ENCODE measurements around the gene TBC1D32.

TBC1D32 gene

GRCh38 chr6:121235386-121235785 is 98.9 kb downstream of the TBC1D32 start:
- Histone ChIP-seq H3K23ac (ENCODE audit: low read length) (no peak overlapping the region), H3K9ac (ENCODE audit: low read length) (no peak overlapping the region), H3K79me1 (ENCODE audit: low read length) (no peaks in the 10 kb centered on the region), H3K4me2 (ENCODE audit: low read length) (no peak overlapping the region), H2BK12ac (ENCODE audit: low read length) (no peak overlapping the region), H3K18ac (ENCODE audit: low read length) (no peak overlapping the region), H2BK5ac (ENCODE audit: low read depth, low read length, poor library complexity) (no peak overlapping the region), H2BK120ac (ENCODE audit: insufficient read depth, low read length, poor library complexity) (no peak overlapping the region), H3K4me1 (ENCODE audit: control insufficient read depth in 1 of 2, insufficient read depth in 2 of 2, low read length in 2 of 2) (no peaks in the 10 kb centered on the region), H3K9me3 (ENCODE audit: insufficient read depth, low read depth, low read length) (no peaks in the 10 kb centered on the region), H2AFZ (ENCODE audit: insufficient read depth, low read length, poor library complexity) (no peak overlapping the region), H3K4me3 (ENCODE audit: low read depth, low read length) (no peak overlapping the region), H3K14ac (ENCODE audit: low read length) (no peak overlapping the region), H3K27ac (ENCODE audit: low read depth, low read length) (no peak overlapping the region), H4K91ac (ENCODE audit: low read depth, low read length) (no peak overlapping the region), H3K4ac (ENCODE audit: low read depth, low read length) (no peak overlapping the region), H4K8ac (ENCODE audit: low read depth, low read length) (no peak overlapping the region), H3K36me3 (ENCODE audit: control insufficient read depth in 1 of 2, insufficient read depth in 2 of 2, low read length in 2 of 2) (no peaks in the 10 kb centered on the region), H4K12ac (ENCODE audit: low read depth, low read length) (no peak overlapping the region), H3K27me3 (ENCODE audit: insufficient read depth, low read length) (no peaks in the 10 kb centered on the region), H2AK5ac (ENCODE audit: low read length) (no peak overlapping the region), H3K79me2 (ENCODE audit: control insufficient read depth, insufficient read depth, low read length, poor library complexity) (no peaks in the 10 kb centered on the region)
- WGBS (ENCODE audit: extremely low coverage, insufficient coverage, insufficient read length) = no CpG with 5 or more reads among the region's 3 CpGs
- DNase-seq = no peak

GRCh38 chr6:121223930-121224329 is 110.3 kb downstream of the TBC1D32 start:
- Histone ChIP-seq H2BK120ac (ENCODE audit: insufficient read depth, low read length, poor library complexity) (no peak overlapping the region), H2AK5ac (ENCODE audit: low read length) (no peak overlapping the region), H3K23ac (ENCODE audit: low read length) (no peak overlapping the region), H3K27me3 (ENCODE audit: insufficient read depth, low read length) (no peaks in the 10 kb centered on the region), H3K4me1 (ENCODE audit: control insufficient read depth in 1 of 2, insufficient read depth in 2 of 2, low read length in 2 of 2) (no peaks in the 10 kb centered on the region), H4K12ac (ENCODE audit: low read depth, low read length) (no peak overlapping the region), H4K91ac (ENCODE audit: low read depth, low read length) (no peak overlapping the region), H3K27ac (ENCODE audit: low read depth, low read length) (no peak overlapping the region), H3K9me3 (ENCODE audit: insufficient read depth, low read depth, low read length) (no peaks in the 10 kb centered on the region), H2BK12ac (ENCODE audit: low read length) (no peak overlapping the region), H3K4me3 (ENCODE audit: low read depth, low read length) (no peak overlapping the region), H4K8ac (ENCODE audit: low read depth, low read length) (no peak overlapping the region), H3K9ac (ENCODE audit: low read length) (no peak overlapping the region), H3K14ac (ENCODE audit: low read length) (no peak overlapping the region), H3K79me2 (ENCODE audit: control insufficient read depth, insufficient read depth, low read length, poor library complexity) (no peaks in the 10 kb centered on the region), H3K18ac (ENCODE audit: low read length) (no peak overlapping the region), H2AFZ (ENCODE audit: insufficient read depth, low read length, poor library complexity) (no peak overlapping the region), H2BK5ac (ENCODE audit: low read depth, low read length, poor library complexity) (no peak overlapping the region), H3K4me2 (ENCODE audit: low read length) (no peak overlapping the region), H3K79me1 (ENCODE audit: low read length) (no peaks in the 10 kb centered on the region), H3K4ac (ENCODE audit: low read depth, low read length) (no peak overlapping the region), H3K36me3 (ENCODE audit: control insufficient read depth in 1 of 2, insufficient read depth in 2 of 2, low read length in 2 of 2) (no peaks in the 10 kb centered on the region)
- no CpG with 5 or more reads among the region's 2 CpGs for WGBS (ENCODE audit: extremely low coverage, insufficient coverage, insufficient read length)
- DNase-seq = no peak

GRCh38 chr6:121223212-121223611 is 111.1 kb downstream of the TBC1D32 start:
- Histone ChIP-seq H3K36me3 (ENCODE audit: control insufficient read depth in 1 of 2, insufficient read depth in 2 of 2, low read length in 2 of 2) (no peaks in the 10 kb centered on the region), H3K23ac (ENCODE audit: low read length) (no peak overlapping the region), H3K27ac (ENCODE audit: low read depth, low read length) (no peak overlapping the region), H3K79me1 (ENCODE audit: low read length) (no peaks in the 10 kb centered on the region), H3K4me2 (ENCODE audit: low read length) (no peak overlapping the region), H4K12ac (ENCODE audit: low read depth, low read length) (no peak overlapping the region), H2BK5ac (ENCODE audit: low read depth, low read length, poor library complexity) (no peak overlapping the region), H3K4me1 (ENCODE audit: control insufficient read depth in 1 of 2, insufficient read depth in 2 of 2, low read length in 2 of 2) (no peaks in the 10 kb centered on the region), H2BK120ac (ENCODE audit: insufficient read depth, low read length, poor library complexity) (no peak overlapping the region), H3K4ac (ENCODE audit: low read depth, low read length) (no peak overlapping the region), H3K9ac (ENCODE audit: low read length) (no peak overlapping the region), H4K8ac (ENCODE audit: low read depth, low read length) (no peak overlapping the region), H2AFZ (ENCODE audit: insufficient read depth, low read length, poor library complexity) (no peak overlapping the region), H3K9me3 (ENCODE audit: insufficient read depth, low read depth, low read length) (no peaks in the 10 kb centered on the region), H2BK12ac (ENCODE audit: low read length) (no peak overlapping the region), H2AK5ac (ENCODE audit: low read length) (no peak overlapping the region), H3K14ac (ENCODE audit: low read length) (no peak overlapping the region), H3K27me3 (ENCODE audit: insufficient read depth, low read length) (no peaks in the 10 kb centered on the region), H3K4me3 (ENCODE audit: low read depth, low read length) (no peak overlapping the region), H3K18ac (ENCODE audit: low read length) (no peak overlapping the region), H4K91ac (ENCODE audit: low read depth, low read length) (no peak overlapping the region), H3K79me2 (ENCODE audit: control insufficient read depth, insufficient read depth, low read length, poor library complexity) (no peaks in the 10 kb centered on the region)
- no CpG with 5 or more reads among the region's 2 CpGs for WGBS (ENCODE audit: extremely low coverage, insufficient coverage, insufficient read length)
- DNase-seq = no peak

- Histone ChIP-seq H3K36me3 (ENCODE audit: control insufficient read depth in 1 of 2, insufficient read depth in 2 of 2, low read length in 2 of 2) (no peaks in the 10 kb centered on the region), H3K9me3 (ENCODE audit: insufficient read depth, low read depth, low read length) (no peaks in the 10 kb centered on the region), H3K14ac (ENCODE audit: low read length) (no peak overlapping the region), H4K12ac (ENCODE audit: low read depth, low read length) (no peak overlapping the region), H4K8ac (ENCODE audit: low read depth, low read length) (no peak overlapping the region), H3K79me2 (ENCODE audit: control insufficient read depth, insufficient read depth, low read length, poor library complexity) (no peaks in the 10 kb centered on the region), H3K23ac (ENCODE audit: low read length) (no peak overlapping the region), H4K91ac (ENCODE audit: low read depth, low read length) (no peak overlapping the region), H3K4me3 (ENCODE audit: low read depth, low read length) (no peak overlapping the region), H3K27ac (ENCODE audit: low read depth, low read length) (no peak overlapping the region), H3K4me2 (ENCODE audit: low read length) (no peak overlapping the region), H3K18ac (ENCODE audit: low read length) (no peak overlapping the region), H2AK5ac (ENCODE audit: low read length) (no peak overlapping the region), H3K27me3 (ENCODE audit: insufficient read depth, low read length) (no peaks in the 10 kb centered on the region), H2BK12ac (ENCODE audit: low read length) (no peak overlapping the region), H3K4ac (ENCODE audit: low read depth, low read length) (no peak overlapping the region), H2BK5ac (ENCODE audit: low read depth, low read length, poor library complexity) (no peak overlapping the region), H3K79me1 (ENCODE audit: low read length) (no peaks in the 10 kb centered on the region), H2BK120ac (ENCODE audit: insufficient read depth, low read length, poor library complexity) (no peak overlapping the region), H2AFZ (ENCODE audit: insufficient read depth, low read length, poor library complexity) (no peak overlapping the region), H3K9ac (ENCODE audit: low read length) (no peak overlapping the region), H3K4me1 (ENCODE audit: control insufficient read depth in 1 of 2, insufficient read depth in 2 of 2, low read length in 2 of 2) (no peaks in the 10 kb centered on the region)
- peak in 1 of 2 donors; percentile 44 for DNase-seq
- WGBS (ENCODE audit: extremely low coverage, insufficient coverage, insufficient read length) = no CpG with 5 or more reads among the region's 3 CpGs
These were observed 111.6 kb downstream of the TBC1D32 start for GRCh38 chr6:121222656-121223055.

All from trophoblast cell (in vitro differentiated cells and primary cell).